ENCODE results near the gene TMEM179B. TPM values are rescaled to one million over a fixed set of nuclear protein-coding genes. Genes with fewer than 3 reads are reported as not detected.
A peak's percentile ranks its signal among the peaks of the same experiment; 100 is the strongest.

Gene TMEM179B
- total and polyA plus RNA-seq, 9 of the 15 experiments (the other 6 are each of a cell fraction or from before 2014, with no cell fraction given), result 27.7 to 105 (median 37.0) TPM

GRCh38 chr11:62839050-62839945, 52.1 kb downstream of the TMEM179B start, which contains the start of gene WDR74 (continued):
- TF ChIP-seq GATAD2B (IDR thresholded peaks at IDR 0.05; ENCODE audit: borderline replicate concordance), result no peak
- peak; percentile 93 for TF ChIP-seq FOXK2 (conservative IDR thresholded peaks at IDR 0.05 in 1 of 2, IDR thresholded peaks at IDR 0.05 in 1 of 2; ENCODE audit: low read depth in 2 of 2)
- TF ChIP-seq TRIM24 (IDR thresholded peaks at IDR 0.05), result no peak
- TF ChIP-seq ZFX (CRISPR knock-in tag; IDR thresholded peaks at IDR 0.05), result no peak; the same call in 1 of the 2 replicates
- TF ChIP-seq NRF1 (conservative IDR thresholded peaks at IDR 0.05 in 1 of 2, IDR thresholded peaks at IDR 0.05 in 1 of 2), result peak in 1 of 2 experiments; percentile 59; a peak in 3 of 4 replicates
- TF ChIP-seq GATA2 (CRISPR knock-in tag; IDR thresholded peaks at IDR 0.05), result no peak
- TF ChIP-seq ZNF764 (CRISPR knock-in tag; IDR thresholded peaks at IDR 0.05; ENCODE audit: low read depth), result no peak
- TF ChIP-seq, protein P1, sequence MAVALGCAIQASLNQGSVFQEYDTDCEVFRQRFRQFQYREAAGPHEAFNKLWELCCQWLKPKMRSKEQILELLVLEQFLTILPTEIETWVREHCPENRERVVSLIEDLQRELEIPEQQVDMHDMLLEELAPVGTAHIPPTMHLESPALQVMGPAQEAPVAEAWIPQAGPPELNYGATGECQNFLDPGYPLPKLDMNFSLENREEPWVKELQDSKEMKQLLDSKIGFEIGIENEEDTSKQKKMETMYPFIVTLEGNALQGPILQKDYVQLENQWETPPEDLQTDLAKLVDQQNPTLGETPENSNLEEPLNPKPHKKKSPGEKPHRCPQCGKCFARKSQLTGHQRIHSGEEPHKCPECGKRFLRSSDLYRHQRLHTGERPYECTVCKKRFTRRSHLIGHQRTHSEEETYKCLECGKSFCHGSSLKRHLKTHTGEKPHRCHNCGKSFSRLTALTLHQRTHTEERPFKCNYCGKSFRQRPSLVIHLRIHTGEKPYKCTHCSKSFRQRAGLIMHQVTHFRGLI (CRISPR knock-in tag; IDR thresholded peaks at IDR 0.05), result no peak
- TF ChIP-seq THRA (IDR thresholded peaks at IDR 0.05), result no peak
- no peak for TF ChIP-seq ZNF57 (CRISPR knock-in tag; IDR thresholded peaks at IDR 0.05)
- no peak for TF ChIP-seq ZFPM2 (CRISPR knock-in tag; IDR thresholded peaks at IDR 0.05)
- TF ChIP-seq TGIF2 (CRISPR knock-in tag; IDR thresholded peaks at IDR 0.05), result peak; percentile 95
- TF ChIP-seq TAL1 (IDR thresholded peaks at IDR 0.05), result no peak
- no peak for TF ChIP-seq PTBP1 (IDR thresholded peaks at IDR 0.05; ENCODE audit: low read depth, low read length)
- no peak for TF ChIP-seq LARP7 (IDR thresholded peaks at IDR 0.05)
- 0 out of 2 replicates have a peak, but pooled peaks have one; percentile 39 for TF ChIP-seq ZNF41 (CRISPR knock-in tag; conservative IDR thresholded peaks at IDR 0.05)
- TF ChIP-seq CREM (IDR thresholded peaks at IDR 0.05; ENCODE audit: low read depth), result peak; percentile 100
- TF ChIP-seq RBM15 (IDR thresholded peaks at IDR 0.05; ENCODE audit: insufficient read depth, low read length), result no peak
- peak; percentile 99 for TF ChIP-seq HDAC2 (IDR thresholded peaks at IDR 0.05)
- peak; percentile 92 for TF ChIP-seq RBM22 (IDR thresholded peaks at IDR 0.05; ENCODE audit: low read depth, low read length, poor library complexity, severe bottlenecking)
- TF ChIP-seq TCF3 (CRISPR knock-in tag; IDR thresholded peaks at IDR 0.05), result no peak
- no peak for TF ChIP-seq ZNF644 (tag; IDR thresholded peaks at IDR 0.05; ENCODE audit: low read depth)
- TF ChIP-seq PRDM10 (IDR thresholded peaks at IDR 0.05; ENCODE audit: partially characterized antibody), result peak; percentile 20
